ENCODE data around the gene FAM181B.

FAM181B gene

DNA sequence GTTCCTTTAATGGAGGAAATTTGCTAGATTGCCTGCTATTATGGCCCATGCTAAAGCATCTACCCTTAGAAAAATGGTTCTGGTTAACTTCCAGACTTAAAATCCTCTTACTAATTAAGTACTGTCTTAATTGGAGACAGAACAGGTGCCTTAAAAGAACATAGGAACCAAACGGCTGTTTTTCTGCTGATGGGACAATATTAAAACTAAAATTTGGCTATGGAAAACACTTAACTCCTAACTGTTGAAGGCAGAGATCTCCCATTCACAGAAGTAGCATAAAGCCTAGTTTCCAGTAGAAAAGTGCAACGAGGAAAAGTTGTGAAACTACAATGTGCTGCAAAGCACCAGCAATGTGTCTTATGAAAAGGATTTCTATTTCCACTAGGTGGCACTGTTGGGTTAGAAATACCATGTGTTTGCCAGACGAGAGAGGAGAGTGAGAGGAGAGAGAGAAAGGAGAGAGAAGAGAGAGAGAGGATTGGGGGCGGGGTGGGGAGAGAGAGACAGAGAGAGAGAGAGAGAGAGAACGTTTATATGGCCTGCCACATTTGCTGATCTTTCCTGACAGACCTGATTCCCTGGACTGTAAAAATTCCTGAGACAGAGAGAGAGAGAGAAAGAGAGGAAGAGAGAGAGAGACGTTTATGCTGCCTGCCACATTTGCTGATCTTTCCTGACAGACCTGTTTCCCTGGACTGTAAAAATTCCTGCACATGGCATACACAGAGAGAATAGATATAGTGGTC, 51.5 kb downstream of the FAM181B start:
- no peak for DNase-seq (ENCODE audit: low read depth in 3 of 3)

GRCh38 chr11:82680252-82680651, 53.4 kb downstream of the FAM181B start:
- no peak for DNase-seq (ENCODE audit: low read depth in 3 of 3)
